ENCODE data around the gene PHF24. TPM values are rescaled to one million over a fixed set of nuclear protein-coding genes. Genes with fewer than 3 reads are reported as not detected.

The PHF24 gene
- total and polyA plus RNA-seq, 9 donors, result 0.10 to 1.0 (median 0.36) TPM; not detected in 1

DNA sequence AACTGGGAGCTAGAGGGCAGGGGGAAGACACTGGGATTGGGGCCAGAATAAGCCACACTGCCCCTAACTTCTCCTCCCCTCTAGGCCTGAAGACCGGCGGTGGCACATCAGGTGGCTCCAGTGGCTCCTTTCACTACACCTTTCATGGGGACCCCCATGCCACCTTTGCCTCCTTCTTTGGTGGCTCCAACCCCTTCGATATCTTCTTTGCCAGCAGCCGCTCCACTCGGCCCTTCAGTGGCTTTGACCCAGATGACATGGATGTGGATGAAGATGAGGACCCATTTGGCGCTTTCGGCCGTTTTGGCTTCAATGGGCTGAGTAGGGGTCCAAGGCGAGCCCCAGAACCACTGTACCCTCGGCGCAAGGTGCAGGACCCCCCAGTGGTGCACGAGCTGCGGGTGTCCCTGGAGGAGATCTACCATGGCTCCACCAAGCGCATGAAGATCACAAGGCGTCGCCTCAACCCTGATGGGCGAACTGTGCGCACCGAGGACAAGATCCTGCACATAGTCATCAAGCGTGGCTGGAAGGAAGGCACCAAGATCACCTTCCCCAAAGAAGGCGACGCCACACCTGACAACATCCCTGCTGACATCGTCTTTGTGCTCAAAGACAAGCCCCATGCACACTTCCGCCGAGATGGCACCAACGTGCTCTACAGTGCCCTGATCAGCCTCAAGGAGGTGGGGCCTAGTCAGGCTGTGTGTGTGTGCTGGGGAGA lies 38.3 kb downstream of the PHF24 start:
- H3K9me3 ChIP-seq, result no peaks in the 10 kb centered on the region
- H3K4me1 ChIP-seq (ENCODE audit: insufficient read depth), result peaks cover 12% of the 10 kb centered on the region
- intact Hi-C loops (cut with DNase I), result loop anchor here in 2 of 4 donors (5.0 to 10.0 kb wide), 3 partner anchors 41 to 78 kb away; partner anchors contain the start of genes VCP (in 2 of the 2) and FANCG (in 1 of the 2)
- no peak for TF ChIP-seq POLR2A (IDR thresholded peaks at IDR 0.05)
- no peak for TF ChIP-seq EP300 (IDR thresholded peaks at IDR 0.05)
- TF ChIP-seq, protein P1, sequence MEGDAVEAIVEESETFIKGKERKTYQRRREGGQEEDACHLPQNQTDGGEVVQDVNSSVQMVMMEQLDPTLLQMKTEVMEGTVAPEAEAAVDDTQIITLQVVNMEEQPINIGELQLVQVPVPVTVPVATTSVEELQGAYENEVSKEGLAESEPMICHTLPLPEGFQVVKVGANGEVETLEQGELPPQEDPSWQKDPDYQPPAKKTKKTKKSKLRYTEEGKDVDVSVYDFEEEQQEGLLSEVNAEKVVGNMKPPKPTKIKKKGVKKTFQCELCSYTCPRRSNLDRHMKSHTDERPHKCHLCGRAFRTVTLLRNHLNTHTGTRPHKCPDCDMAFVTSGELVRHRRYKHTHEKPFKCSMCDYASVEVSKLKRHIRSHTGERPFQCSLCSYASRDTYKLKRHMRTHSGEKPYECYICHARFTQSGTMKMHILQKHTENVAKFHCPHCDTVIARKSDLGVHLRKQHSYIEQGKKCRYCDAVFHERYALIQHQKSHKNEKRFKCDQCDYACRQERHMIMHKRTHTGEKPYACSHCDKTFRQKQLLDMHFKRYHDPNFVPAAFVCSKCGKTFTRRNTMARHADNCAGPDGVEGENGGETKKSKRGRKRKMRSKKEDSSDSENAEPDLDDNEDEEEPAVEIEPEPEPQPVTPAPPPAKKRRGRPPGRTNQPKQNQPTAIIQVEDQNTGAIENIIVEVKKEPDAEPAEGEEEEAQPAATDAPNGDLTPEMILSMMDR (IDR thresholded peaks at IDR 0.05), result no peak
- no peaks in the 10 kb centered on the region for H3K36me3 ChIP-seq
- WGBS, 3 donors, result 96% methylated on average over 26 of the region's 26 CpGs
- DNase-seq, result no peak
- H3K4me3 ChIP-seq, result no peak overlapping the region
- H3K27me3 ChIP-seq, result no peaks in the 10 kb centered on the region
- H3K27ac ChIP-seq, result no peak overlapping the region

DNA sequence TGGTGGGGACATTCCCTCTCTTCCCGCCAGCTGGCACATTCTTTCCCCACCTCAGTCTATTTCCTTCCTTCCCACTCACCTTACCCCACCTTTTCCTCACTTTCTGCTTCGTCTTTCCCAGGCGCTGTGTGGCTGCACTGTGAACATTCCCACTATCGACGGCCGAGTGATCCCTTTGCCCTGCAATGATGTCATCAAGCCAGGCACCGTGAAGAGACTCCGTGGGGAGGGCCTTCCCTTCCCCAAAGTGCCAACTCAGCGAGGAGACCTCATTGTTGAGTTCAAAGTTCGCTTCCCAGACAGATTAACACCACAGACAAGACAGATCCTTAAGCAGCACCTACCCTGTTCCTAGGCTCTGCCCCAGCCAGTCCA lies 38.8 kb downstream of the PHF24 start:
- intact Hi-C loops (cut with DNase I), result loop anchor here in 2 of 4 donors (5.0 to 10.0 kb wide), 3 partner anchors 40 to 78 kb away; partner anchors contain the start of genes VCP (in 2 of the 2) and FANCG (in 1 of the 2)
- WGBS, 3 donors, result 75 to 80% (median 79%) methylated on average over 10 of the region's 10 CpGs

DNA sequence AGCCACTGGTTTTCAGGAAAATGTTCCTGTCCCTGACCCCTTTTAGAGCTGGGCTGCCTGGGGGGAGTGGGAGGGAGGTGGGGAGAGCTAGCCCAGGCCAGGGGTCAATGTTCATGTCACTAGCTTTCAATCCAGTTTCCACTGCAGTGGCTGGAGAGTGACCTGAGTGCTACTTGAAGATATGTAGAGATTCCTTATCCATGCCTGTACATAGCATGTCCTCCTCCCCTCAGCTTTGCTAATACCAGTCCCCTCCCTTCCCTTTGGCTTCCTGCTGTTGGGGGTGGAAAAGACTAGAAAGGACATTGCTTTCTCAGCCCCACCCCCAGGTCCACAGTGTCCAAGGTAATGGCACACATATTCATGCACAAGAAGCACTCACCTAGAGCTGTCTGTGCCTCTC lies 39.3 kb downstream of the PHF24 start:
- intact Hi-C loops (cut with DNase I), result loop anchor here in 2 of 4 donors (5.0 to 10.0 kb wide), 3 partner anchors 40 to 77 kb away; partner anchors contain the start of genes VCP (in 2 of the 2) and FANCG (in 1 of the 2)
- H3K4me1 ChIP-seq (ENCODE audit: insufficient read depth), result peaks cover 10% of the 10 kb centered on the region
- no peaks in the 10 kb centered on the region for H3K27me3 ChIP-seq
- no peak for DNase-seq
- no peaks in the 10 kb centered on the region for H3K9me3 ChIP-seq
- TF ChIP-seq POLR2A (IDR thresholded peaks at IDR 0.05), result no peak
- TF ChIP-seq, protein P1 (IDR thresholded peaks at IDR 0.05), result no peak
- no peak for TF ChIP-seq EP300 (IDR thresholded peaks at IDR 0.05)
- H3K4me3 ChIP-seq, result no peak overlapping the region
- H3K27ac ChIP-seq, result no peak overlapping the region
- H3K36me3 ChIP-seq, result no peaks in the 10 kb centered on the region

More for the DNA sequence above, 38.8 kb downstream of the PHF24 start:
- Histone ChIP-seq H3K4me3 (no peak overlapping the region), H3K36me3 (no peaks in the 10 kb centered on the region), H3K27ac (no peak overlapping the region), H3K27me3 (no peaks in the 10 kb centered on the region), H3K9me3 (no peaks in the 10 kb centered on the region), H3K4me1 (ENCODE audit: insufficient read depth) (peaks cover 12% of the 10 kb centered on the region)
- TF ChIP-seq EP300 (IDR thresholded peaks at IDR 0.05) (no peak), POLR2A (IDR thresholded peaks at IDR 0.05) (no peak)
- TF ChIP-seq, protein P1 (IDR thresholded peaks at IDR 0.05), result no peak
- no peak for DNase-seq

DNA sequence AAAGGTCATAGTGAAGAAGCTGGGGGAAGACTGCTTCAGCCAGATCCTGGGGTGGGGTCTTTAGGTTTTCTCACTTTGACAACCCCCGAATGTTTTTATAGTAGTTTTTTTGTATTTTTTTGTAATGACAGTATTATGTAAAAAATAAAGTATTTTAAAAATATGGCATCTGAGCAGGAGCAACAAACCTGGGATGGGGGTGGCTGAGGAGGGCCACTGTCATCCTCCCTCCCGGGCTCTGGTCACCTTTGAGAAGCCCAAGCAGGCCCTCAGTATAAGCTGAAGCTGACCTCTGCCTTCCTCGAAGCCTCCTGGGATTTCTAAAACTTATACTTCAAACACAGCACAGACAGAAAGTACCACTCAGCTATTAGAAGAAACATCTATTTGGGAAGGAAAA lies 40.2 kb downstream of the PHF24 start:
- H3K4me3 ChIP-seq, result no peak overlapping the region
- no peak for DNase-seq
- intact Hi-C loops (cut with DNase I), result loop anchor here in 2 of 4 donors (5.0 to 10.0 kb wide), 3 partner anchors 39 to 77 kb away; partner anchors contain the start of genes VCP (in 2 of the 2) and FANCG (in 1 of the 2)
- TF ChIP-seq POLR2A (IDR thresholded peaks at IDR 0.05) (no peak), EP300 (IDR thresholded peaks at IDR 0.05) (no peak)
- TF ChIP-seq, protein P1 (IDR thresholded peaks at IDR 0.05), result no peak
- H3K9me3 ChIP-seq, result no peaks in the 10 kb centered on the region
- peaks cover 9% of the 10 kb centered on the region for H3K4me1 ChIP-seq (ENCODE audit: insufficient read depth)
- H3K27ac ChIP-seq, result no peak overlapping the region
- H3K27me3 ChIP-seq, result no peaks in the 10 kb centered on the region
- H3K36me3 ChIP-seq, result no peaks in the 10 kb centered on the region
- WGBS, 3 donors, result 69 to 73% (median 73%) methylated on average over 3 of the region's 3 CpGs
